ENCODE data around the gene KAT2B. TPM values are rescaled to one million over a fixed set of nuclear protein-coding genes. Genes with fewer than 3 reads are reported as not detected.

Gene KAT2B
- total RNA-seq, 4 donors from 2014 or later: 57.2 to 122 (median 74.9) TPM

GRCh38 chr3:20077068-20077467 lies 36.8 kb downstream of the KAT2B start:
- peak overlapping the region; percentile 6 to 67 (median 46) for H3K27ac ChIP-seq
- H3K36me3 ChIP-seq: peaks cover 0 to 3% of the 10 kb centered on the region in 2 donors
- no peaks in the 10 kb centered on the region for H3K27me3 ChIP-seq
- H3K4me1 ChIP-seq: peaks cover 26 to 42% of the 10 kb centered on the region in 2 donors
- H3K4me3 ChIP-seq (replicated peaks in 1 of 3): no peak overlapping the region
- WGBS, 2 donors: 85 to 93% methylated on average over 1 of the region's 1 CpG
- TF ChIP-seq, protein P1, sequence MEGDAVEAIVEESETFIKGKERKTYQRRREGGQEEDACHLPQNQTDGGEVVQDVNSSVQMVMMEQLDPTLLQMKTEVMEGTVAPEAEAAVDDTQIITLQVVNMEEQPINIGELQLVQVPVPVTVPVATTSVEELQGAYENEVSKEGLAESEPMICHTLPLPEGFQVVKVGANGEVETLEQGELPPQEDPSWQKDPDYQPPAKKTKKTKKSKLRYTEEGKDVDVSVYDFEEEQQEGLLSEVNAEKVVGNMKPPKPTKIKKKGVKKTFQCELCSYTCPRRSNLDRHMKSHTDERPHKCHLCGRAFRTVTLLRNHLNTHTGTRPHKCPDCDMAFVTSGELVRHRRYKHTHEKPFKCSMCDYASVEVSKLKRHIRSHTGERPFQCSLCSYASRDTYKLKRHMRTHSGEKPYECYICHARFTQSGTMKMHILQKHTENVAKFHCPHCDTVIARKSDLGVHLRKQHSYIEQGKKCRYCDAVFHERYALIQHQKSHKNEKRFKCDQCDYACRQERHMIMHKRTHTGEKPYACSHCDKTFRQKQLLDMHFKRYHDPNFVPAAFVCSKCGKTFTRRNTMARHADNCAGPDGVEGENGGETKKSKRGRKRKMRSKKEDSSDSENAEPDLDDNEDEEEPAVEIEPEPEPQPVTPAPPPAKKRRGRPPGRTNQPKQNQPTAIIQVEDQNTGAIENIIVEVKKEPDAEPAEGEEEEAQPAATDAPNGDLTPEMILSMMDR (IDR thresholded peaks at IDR 0.05): no peak
- no peak for TF ChIP-seq POLR2A (IDR thresholded peaks at IDR 0.05)
- intact Hi-C loops (cut with DNase I): no loop called here
- no peak for DNase-seq
- no peaks in the 10 kb centered on the region for H3K9me3 ChIP-seq

- TF ChIP-seq, protein P1 (IDR thresholded peaks at IDR 0.05): no peak
- no peak for TF ChIP-seq POLR2A (IDR thresholded peaks at IDR 0.05)
- peaks cover 20 to 44% of the 10 kb centered on the region in 2 donors for H3K4me1 ChIP-seq
- H3K36me3 ChIP-seq: peaks cover 0 to 3% of the 10 kb centered on the region in 2 donors
- WGBS, 2 donors: 88 to 90% methylated on average over 9 of the region's 9 CpGs
- H3K9me3 ChIP-seq: no peaks in the 10 kb centered on the region
- H3K27me3 ChIP-seq: no peaks in the 10 kb centered on the region
- no peak overlapping the region for H3K27ac ChIP-seq
- intact Hi-C loops (cut with DNase I): no loop called here
- no peak overlapping the region for H3K4me3 ChIP-seq (replicated peaks in 1 of 3)
- no peak for DNase-seq
Measured at GRCh38 chr3:20078194-20078714, 38.0 kb downstream of the KAT2B start.

DNA sequence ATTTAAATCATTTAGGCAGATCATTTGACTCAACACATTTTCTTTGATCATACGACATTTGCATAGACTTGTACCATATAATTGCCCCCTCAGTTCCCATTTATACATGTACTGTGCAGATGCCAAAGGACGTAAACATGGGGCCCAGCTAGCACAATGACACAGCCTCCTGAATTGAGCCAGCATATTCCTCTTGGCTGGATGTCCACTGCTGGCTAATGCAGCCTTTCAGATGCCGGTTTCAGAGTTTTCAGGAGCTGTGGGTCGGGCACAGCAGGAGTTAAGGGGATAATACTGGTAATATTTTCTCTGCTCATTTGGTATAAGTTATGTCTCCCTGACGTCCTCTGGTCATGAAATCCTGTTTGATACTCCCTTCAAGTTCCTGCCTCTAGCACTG lies 39.4 kb downstream of the KAT2B start:
- H3K4me1 ChIP-seq: peaks cover 18 to 44% of the 10 kb centered on the region in 2 donors
- no peaks in the 10 kb centered on the region for H3K36me3 ChIP-seq
- no peak overlapping the region for H3K4me3 ChIP-seq (replicated peaks in 1 of 3)
- no peaks in the 10 kb centered on the region for H3K27me3 ChIP-seq
- intact Hi-C loops (cut with DNase I): no loop called here
- H3K27ac ChIP-seq: no peak overlapping the region
- TF ChIP-seq POLR2A (IDR thresholded peaks at IDR 0.05): no peak
- TF ChIP-seq, protein P1 (IDR thresholded peaks at IDR 0.05): no peak
- WGBS, 2 donors: 85 to 92% methylated on average over 5 of the region's 5 CpGs
- no peaks in the 10 kb centered on the region for H3K9me3 ChIP-seq
- no peak for DNase-seq

GRCh38 chr3:20080956-20081554 lies 40.8 kb downstream of the KAT2B start:
- intact Hi-C loops (cut with DNase I): no loop called here
- Histone ChIP-seq H3K27ac (peak overlapping the region in 1 of 3 donors; percentile 43), H3K4me3 (replicated peaks in 1 of 3) (no peak overlapping the region), H3K27me3 (no peaks in the 10 kb centered on the region), H3K36me3 (no peaks in the 10 kb centered on the region), H3K4me1 (peaks cover 9 to 39% of the 10 kb centered on the region in 2 donors), H3K9me3 (no peaks in the 10 kb centered on the region)
- WGBS, 2 donors: 47 to 65% methylated on average over 2 to 8 of the region's 8 CpGs
- TF ChIP-seq, protein P1 (IDR thresholded peaks at IDR 0.05): no peak
- TF ChIP-seq POLR2A (IDR thresholded peaks at IDR 0.05): peak in 1 of 2 donors; percentile 22
- DNase-seq: peak; percentile 54 to 69

- intact Hi-C loops (cut with DNase I): no loop called here
Measured at GRCh38 chr3:20083253-20083652, 43.0 kb downstream of the KAT2B start.

More at GRCh38 chr3:20083253-20083652, 43.0 kb downstream of the KAT2B start:
- no peak for TF ChIP-seq POLR2A (IDR thresholded peaks at IDR 0.05)
- TF ChIP-seq, protein P1 (IDR thresholded peaks at IDR 0.05): no peak
- Histone ChIP-seq H3K4me3 (replicated peaks in 1 of 3) (no peak overlapping the region), H3K9me3 (no peaks in the 10 kb centered on the region), H3K27me3 (no peaks in the 10 kb centered on the region), H3K27ac (no peak overlapping the region), H3K4me1 (peaks cover 0 to 22% of the 10 kb centered on the region in 2 donors), H3K36me3 (no peaks in the 10 kb centered on the region)
- no peak for DNase-seq

All from thyroid gland (tissue), 4 donors.